Liver (tissue), 9 donors: ENCODE data around the gene MZT2B. TPM values are rescaled to one million over a fixed set of nuclear protein-coding genes. Genes with fewer than 3 reads are reported as not detected.
"Not testable (repeated sequence)": the region's sequence is repeated elsewhere in the genome, so short reads cannot be mapped to it uniquely, and the experiment has no call there.

ENCODE experiments used
- DNase-seq: peaks from one replicate; pipeline ENCODE4 v3.0.0-alpha.2; 2017; ENCODE audit warnings: low spot score
- H3K27ac ChIP-seq, 2 donors: one replicate each; pipeline ENCODE4 v1.7.0; 2013; ENCODE audit warnings: inconsistent platforms in 2 of 2, low read length in 2 of 2, control low read depth in 1 of 2, low read depth in 1 of 2, mild to moderate bottlenecking in 1 of 2
- H3K27me3 ChIP-seq, 4 donors: one replicate each; pipeline versions ENCODE4 v1.6.1 to v1.7.0; 2013; ENCODE audit warnings: low read length in 3 of 4, inconsistent platforms in 1 of 4, mild to moderate bottlenecking in 1 of 4, moderate library complexity in 1 of 4; ENCODE audit not compliant: control insufficient read depth in 4 of 4, insufficient read depth in 4 of 4
- H3K36me3 ChIP-seq, 4 donors: one replicate each; pipeline versions ENCODE4 v1.6.1 to v1.7.0; 2013; ENCODE audit warnings: low read length in 3 of 4, mild to moderate bottlenecking in 3 of 4, low read depth in 1 of 4, moderate library complexity in 1 of 4; ENCODE audit not compliant: control insufficient read depth in 4 of 4, insufficient read depth in 3 of 4
- H3K4me1 ChIP-seq, 4 donors: one replicate each; pipeline versions ENCODE4 v1.6.1 to v1.7.0; 2013; ENCODE audit warnings: low read length in 3 of 4, mild to moderate bottlenecking in 3 of 4, moderate library complexity in 1 of 4; ENCODE audit not compliant: control insufficient read depth in 4 of 4, insufficient read depth in 4 of 4
- H3K4me3 ChIP-seq, 3 donors: one replicate each; pipeline versions ENCODE4 v1.6.1 to v1.7.0; 2013; ENCODE audit warnings: low read length in 3 of 3, control low read depth in 1 of 3, low read depth in 1 of 3, mild to moderate bottlenecking in 1 of 3
- H3K9ac ChIP-seq, 2 donors: one replicate each; pipeline ENCODE4 v1.7.0; 2013; ENCODE audit warnings: low read length in 2 of 2, mild to moderate bottlenecking in 2 of 2, moderate library complexity in 2 of 2, control low read depth in 1 of 2, low read depth in 1 of 2
- H3K9me3 ChIP-seq, 4 donors: one replicate each; pipeline versions ENCODE4 v1.6.1 to v1.7.0; 2013; ENCODE audit warnings: low read length in 3 of 4; ENCODE audit not compliant: control insufficient read depth in 4 of 4
- FOXA1 ChIP-seq: IDR thresholded peaks from 2 replicates; pipeline ENCODE4 v1.6.1; 2016; ENCODE audit warnings: antibody characterized with exemption
- FOXA2 ChIP-seq: IDR thresholded peaks from 2 replicates; pipeline ENCODE4 v1.6.1; 2016; ENCODE audit warnings: antibody characterized with exemption
- RAD21 ChIP-seq, 2 donors: IDR thresholded peaks; 2 replicates each; pipeline ENCODE4 v1.6.1; 2016; ENCODE audit warnings: antibody characterized with exemption in 2 of 2, mild to moderate bottlenecking in 2 of 2
- RXRA ChIP-seq, 2 donors: IDR thresholded peaks; 2 replicates each; pipeline ENCODE4 v1.6.1; 2017 to 2018; ENCODE audit warnings: antibody characterized with exemption in 2 of 2, mild to moderate bottlenecking in 1 of 2
- TAF1 ChIP-seq: conservative IDR thresholded peaks from 2 replicates; pipeline ENCODE4 v1.6.1; 2016; ENCODE audit warnings: antibody characterized with exemption, mild to moderate bottlenecking
- YY1 ChIP-seq: IDR thresholded peaks from 2 replicates; pipeline ENCODE4 v1.6.1; 2016; ENCODE audit warnings: antibody characterized with exemption, mild to moderate bottlenecking
- WGBS: extraction: QIAGEN DNeasy Blood & Tissue Kit; methylation state at CpG from one replicate; pipeline ENCODE4 v1.1.7; 2013; 5-methylcytosine and 5-hydroxymethylcytosine counted together
- polyA plus RNA-seq, 2 donors: library from polyadenylated mRNA; stranded (reverse) in 1 of 2; unstranded in 1 of 2; fragments of 200-250 nt in 1 of 2; fragments of >200 nt in 1 of 2; fragmentation: Nextera tagmentation in 1 of 2; extraction: Ambion mirVana in 1 of 2; gene quantifications; one replicate each; pipeline versions ENCODE4 v1.2.1 to v1.2.3, GENCODE V29; 2013 to 2015
- total RNA-seq, 2 donors: library from RNA; depleted of rRNA; stranded (reverse); fragments of >200 nt; gene quantifications; one replicate each; pipeline ENCODE4 v1.2.3, GENCODE V29; 2014
- TF ChIP-seq, protein P1 (sequence below): IDR thresholded peaks from 2 replicates; pipeline ENCODE4 v1.6.1; 2016; ENCODE audit warnings: antibody characterized with exemption
- TF ChIP-seq, protein P2 (sequence below): fragments of 150-350 bp; IDR thresholded peaks from 2 replicates; pipeline ENCODE4 v1.5.1; 2017; ENCODE audit warnings: improper control_type of control experiment, low read depth, low read length; ENCODE audit not compliant: missing input control
- donor health status: healthy.
- donor health status: healthy.
- donor health status: healthy.
- donor health status: healthy.
- donor health status: healthy.

Gene MZT2B
- total and polyA plus RNA-seq, 4 donors = 32.0 to 143 (median 120) TPM

DNA sequence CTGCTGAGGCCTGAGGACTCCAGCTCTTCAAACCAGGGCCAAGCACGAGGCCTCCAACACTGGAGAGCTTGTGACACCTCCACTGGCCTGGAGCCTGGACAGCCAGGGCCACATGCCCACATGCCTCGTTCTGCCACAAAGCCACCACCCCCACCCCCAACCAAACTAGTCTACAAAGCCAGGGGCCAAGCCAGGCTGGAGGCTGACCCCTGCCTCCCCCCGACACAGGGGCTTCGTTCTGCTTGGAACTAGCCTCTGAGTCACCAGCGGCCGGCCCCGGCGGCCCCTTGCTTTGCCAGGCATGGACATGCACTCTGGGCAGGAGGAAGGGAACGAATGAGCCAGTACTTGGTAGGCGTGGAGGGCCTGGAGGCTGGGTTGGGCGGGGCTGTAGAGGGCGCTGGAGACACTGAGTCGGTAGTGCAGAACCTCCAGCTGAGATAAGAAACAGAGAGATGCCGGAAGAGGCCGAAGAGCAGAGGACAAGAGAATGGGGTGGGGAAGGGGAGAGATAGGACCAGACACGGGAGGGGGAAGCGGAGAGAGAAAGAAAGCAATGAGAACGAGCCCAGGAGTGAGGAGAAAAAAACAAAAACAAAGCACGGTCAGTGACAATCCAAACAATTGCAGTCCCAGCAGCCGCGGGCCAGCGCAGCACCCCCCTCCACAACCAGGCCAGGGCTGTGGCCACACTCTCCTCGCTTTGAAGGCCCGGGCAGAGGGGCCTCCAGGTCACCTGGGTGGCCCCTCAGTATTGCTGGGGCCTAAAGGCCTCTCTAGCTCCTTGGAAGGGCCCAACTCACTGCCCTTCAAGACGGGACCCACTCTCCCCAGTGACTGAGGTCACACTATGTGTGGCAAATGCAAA is 21.0 kb upstream of the MZT2B start:
- 85% methylated on average over 25 of the region's 25 CpGs for WGBS
- H3K36me3 ChIP-seq = peaks cover 6 to 26% (median 15%) of the 10 kb centered on the region in 4 donors
- not testable (repeated sequence) for DNase-seq, H3K4me3 ChIP-seq, H3K27ac ChIP-seq, H3K27me3 ChIP-seq, H3K4me1 ChIP-seq, H3K9ac ChIP-seq, H3K9me3 ChIP-seq

DNA sequence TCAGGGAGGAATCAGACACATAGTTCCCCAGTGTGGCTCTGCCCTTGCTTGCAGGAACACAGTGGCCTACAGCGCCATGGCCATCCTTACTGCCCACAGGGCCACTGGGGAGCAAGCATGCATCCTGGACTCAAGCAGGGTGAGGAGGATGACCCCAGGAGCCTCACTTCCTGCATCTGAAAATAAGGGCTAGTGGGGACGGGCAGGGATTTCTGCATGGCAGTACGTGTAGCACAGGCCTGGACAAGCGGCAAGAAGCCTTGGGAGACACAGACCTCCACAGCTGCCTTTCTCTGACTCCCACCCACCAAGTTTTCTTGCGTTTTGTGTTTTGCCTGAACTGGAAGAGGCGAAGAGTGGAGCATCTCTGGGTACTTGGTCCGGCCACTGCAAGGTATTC is 19.6 kb upstream of the MZT2B start:
- H3K9ac ChIP-seq, H3K27ac ChIP-seq, H3K9me3 ChIP-seq, H3K4me3 ChIP-seq, H3K4me1 ChIP-seq, DNase-seq, H3K27me3 ChIP-seq: not testable (repeated sequence)
- 93% methylated on average over 7 of the region's 7 CpGs for WGBS
- H3K36me3 ChIP-seq = peaks cover 9 to 37% (median 19%) of the 10 kb centered on the region in 4 donors

DNA sequence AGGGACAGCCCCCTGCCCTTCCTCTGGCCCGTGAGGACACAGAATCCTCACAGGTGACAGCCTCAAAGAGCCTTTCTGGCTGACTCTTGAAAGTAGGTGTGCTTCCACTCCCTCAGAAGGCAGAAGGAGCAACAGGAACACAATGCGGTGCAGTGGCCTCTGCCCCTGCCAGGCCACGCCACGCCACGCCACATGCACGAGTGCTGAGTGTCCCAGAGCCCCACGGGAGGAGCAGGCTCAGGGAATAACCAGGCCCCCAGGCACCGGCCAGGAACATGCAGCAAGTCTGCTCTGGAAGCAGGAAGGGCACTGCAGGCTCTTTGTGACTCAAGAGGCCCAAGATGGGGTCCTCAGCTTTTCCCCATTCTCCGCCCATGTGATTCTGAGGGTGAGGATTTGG is 19.1 kb upstream of the MZT2B start:
- no peak overlapping the region for H3K4me3 ChIP-seq
- no peak for DNase-seq
- H3K4me1 ChIP-seq = no peaks in the 10 kb centered on the region
- WGBS = 95% methylated on average over 9 of the region's 9 CpGs
- no peak for TF ChIP-seq FOXA2
- no peak for TF ChIP-seq YY1
- TF ChIP-seq FOXA1 = no peak
- TF ChIP-seq, protein P1, sequence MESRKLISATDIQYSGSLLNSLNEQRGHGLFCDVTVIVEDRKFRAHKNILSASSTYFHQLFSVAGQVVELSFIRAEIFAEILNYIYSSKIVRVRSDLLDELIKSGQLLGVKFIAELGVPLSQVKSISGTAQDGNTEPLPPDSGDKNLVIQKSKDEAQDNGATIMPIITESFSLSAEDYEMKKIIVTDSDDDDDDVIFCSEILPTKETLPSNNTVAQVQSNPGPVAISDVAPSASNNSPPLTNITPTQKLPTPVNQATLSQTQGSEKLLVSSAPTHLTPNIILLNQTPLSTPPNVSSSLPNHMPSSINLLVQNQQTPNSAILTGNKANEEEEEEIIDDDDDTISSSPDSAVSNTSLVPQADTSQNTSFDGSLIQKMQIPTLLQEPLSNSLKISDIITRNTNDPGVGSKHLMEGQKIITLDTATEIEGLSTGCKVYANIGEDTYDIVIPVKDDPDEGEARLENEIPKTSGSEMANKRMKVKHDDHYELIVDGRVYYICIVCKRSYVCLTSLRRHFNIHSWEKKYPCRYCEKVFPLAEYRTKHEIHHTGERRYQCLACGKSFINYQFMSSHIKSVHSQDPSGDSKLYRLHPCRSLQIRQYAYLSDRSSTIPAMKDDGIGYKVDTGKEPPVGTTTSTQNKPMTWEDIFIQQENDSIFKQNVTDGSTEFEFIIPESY = no peak
- TF ChIP-seq RXRA (IDR thresholded peaks at IDR 0.05) = no peak
- TF ChIP-seq, protein P2, sequence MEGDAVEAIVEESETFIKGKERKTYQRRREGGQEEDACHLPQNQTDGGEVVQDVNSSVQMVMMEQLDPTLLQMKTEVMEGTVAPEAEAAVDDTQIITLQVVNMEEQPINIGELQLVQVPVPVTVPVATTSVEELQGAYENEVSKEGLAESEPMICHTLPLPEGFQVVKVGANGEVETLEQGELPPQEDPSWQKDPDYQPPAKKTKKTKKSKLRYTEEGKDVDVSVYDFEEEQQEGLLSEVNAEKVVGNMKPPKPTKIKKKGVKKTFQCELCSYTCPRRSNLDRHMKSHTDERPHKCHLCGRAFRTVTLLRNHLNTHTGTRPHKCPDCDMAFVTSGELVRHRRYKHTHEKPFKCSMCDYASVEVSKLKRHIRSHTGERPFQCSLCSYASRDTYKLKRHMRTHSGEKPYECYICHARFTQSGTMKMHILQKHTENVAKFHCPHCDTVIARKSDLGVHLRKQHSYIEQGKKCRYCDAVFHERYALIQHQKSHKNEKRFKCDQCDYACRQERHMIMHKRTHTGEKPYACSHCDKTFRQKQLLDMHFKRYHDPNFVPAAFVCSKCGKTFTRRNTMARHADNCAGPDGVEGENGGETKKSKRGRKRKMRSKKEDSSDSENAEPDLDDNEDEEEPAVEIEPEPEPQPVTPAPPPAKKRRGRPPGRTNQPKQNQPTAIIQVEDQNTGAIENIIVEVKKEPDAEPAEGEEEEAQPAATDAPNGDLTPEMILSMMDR = no peak
- TF ChIP-seq TAF1 = no peak
- no peak for TF ChIP-seq RAD21 (IDR thresholded peaks at IDR 0.05)
- H3K9ac ChIP-seq = no peak overlapping the region
- peaks cover 9 to 41% (median 21%) of the 10 kb centered on the region in 4 donors for H3K36me3 ChIP-seq
- H3K9me3 ChIP-seq = no peaks in the 10 kb centered on the region
- H3K27ac ChIP-seq = no peak overlapping the region
- no peaks in the 10 kb centered on the region for H3K27me3 ChIP-seq
